ENCODE measurements around the gene ABHD6. TPM values are rescaled to one million over a fixed set of nuclear protein-coding genes. Genes with fewer than 3 reads are reported as not detected.

Gene ABHD6
- total RNA-seq, 2 experiments from 2014 or later: 4.1 to 5.0 TPM

DNA sequence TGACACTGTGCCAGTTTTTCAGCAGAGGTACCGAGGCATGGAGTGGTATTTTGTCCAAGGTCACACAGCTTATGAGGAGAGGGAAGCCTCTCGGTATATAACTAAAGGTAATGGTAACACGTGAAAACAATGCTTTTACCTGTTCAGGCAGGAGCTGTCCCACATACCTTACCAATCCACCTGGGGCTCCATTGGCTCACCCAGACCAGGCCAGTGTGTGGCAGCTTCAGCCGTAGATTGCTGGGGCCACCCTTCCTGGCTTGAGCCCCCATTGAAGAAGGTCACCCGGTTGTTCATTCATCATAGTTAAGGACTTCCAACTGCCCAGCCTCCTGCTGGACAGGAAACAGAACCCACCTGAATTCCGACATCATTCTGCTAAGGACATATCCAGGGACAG lies 59.3 kb downstream of the ABHD6 start:
- Mint-ChIP-seq H3K4me3 (no peak overlapping the region), H3K4me1 (no peaks in the 10 kb centered on the region), H3K27me3 (peaks cover 24% of the 10 kb centered on the region), H3K9me3 (peaks cover 8% of the 10 kb centered on the region), H3K27ac (no peak overlapping the region), H3K36me3 (ENCODE audit: low read depth) (no peaks in the 10 kb centered on the region)
- DNase-seq: no peak
- ChIA-PET CTCF (interaction anchor here (3.4 kb wide), 1 partner anchor 10 kb away, joined by 21 read pairs; the partner anchor contains the start of genes HTD2 and RPP14), POLR2A (no interaction called here)

DNA sequence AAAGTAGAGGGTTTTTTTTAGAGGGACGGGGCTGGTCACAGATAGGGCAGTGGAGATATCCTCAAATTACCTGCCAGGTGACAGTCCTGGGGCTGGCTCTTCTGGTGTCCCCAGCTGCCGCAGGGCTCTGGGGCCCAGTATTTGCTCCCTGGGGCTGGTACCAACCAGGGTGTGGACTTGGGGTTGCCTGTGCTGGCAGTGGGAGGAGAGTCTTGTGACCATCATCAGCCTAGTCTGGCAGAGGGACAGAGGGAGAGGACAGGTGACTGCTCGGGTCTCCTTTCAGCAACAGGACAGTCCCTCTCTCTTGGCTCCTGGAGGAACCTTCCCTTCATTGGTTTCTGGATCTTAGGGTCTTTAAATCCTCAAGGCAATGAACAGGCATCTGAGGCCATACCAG lies 60.6 kb downstream of the ABHD6 start:
- Mint-ChIP-seq H3K27me3 (peaks cover 32% of the 10 kb centered on the region), H3K4me3 (no peak overlapping the region), H3K9me3 (peaks cover 8% of the 10 kb centered on the region), H3K36me3 (ENCODE audit: low read depth) (no peaks in the 10 kb centered on the region), H3K27ac (no peak overlapping the region), H3K4me1 (no peaks in the 10 kb centered on the region)
- CTCF ChIA-PET: interaction anchor here (0.6 to 3.4 kb wide), 5 partner anchors 9 to 127 kb away, joined by 3 to 21 read pairs (median 3); partner anchors contain the start of genes HTD2 and RPP14
- POLR2A ChIA-PET: no interaction called here
- DNase-seq: no peak

- Mint-ChIP-seq H3K9me3 (peaks cover 8% of the 10 kb centered on the region), H3K27me3 (peaks cover 32% of the 10 kb centered on the region), H3K4me3 (no peak overlapping the region), H3K27ac (no peak overlapping the region), H3K4me1 (no peaks in the 10 kb centered on the region), H3K36me3 (ENCODE audit: low read depth) (no peaks in the 10 kb centered on the region)
- no peak for DNase-seq
- CTCF ChIA-PET: interaction anchor here (0.6 to 1.5 kb wide), 2 partner anchors 53 to 111 kb away, joined by 3 to 10 read pairs; no protein-coding TSS in a partner anchor
- POLR2A ChIA-PET: no interaction called here
These were observed 61.5 kb downstream of the ABHD6 start for GRCh38 chr3:58299075-58299474.

DNA sequence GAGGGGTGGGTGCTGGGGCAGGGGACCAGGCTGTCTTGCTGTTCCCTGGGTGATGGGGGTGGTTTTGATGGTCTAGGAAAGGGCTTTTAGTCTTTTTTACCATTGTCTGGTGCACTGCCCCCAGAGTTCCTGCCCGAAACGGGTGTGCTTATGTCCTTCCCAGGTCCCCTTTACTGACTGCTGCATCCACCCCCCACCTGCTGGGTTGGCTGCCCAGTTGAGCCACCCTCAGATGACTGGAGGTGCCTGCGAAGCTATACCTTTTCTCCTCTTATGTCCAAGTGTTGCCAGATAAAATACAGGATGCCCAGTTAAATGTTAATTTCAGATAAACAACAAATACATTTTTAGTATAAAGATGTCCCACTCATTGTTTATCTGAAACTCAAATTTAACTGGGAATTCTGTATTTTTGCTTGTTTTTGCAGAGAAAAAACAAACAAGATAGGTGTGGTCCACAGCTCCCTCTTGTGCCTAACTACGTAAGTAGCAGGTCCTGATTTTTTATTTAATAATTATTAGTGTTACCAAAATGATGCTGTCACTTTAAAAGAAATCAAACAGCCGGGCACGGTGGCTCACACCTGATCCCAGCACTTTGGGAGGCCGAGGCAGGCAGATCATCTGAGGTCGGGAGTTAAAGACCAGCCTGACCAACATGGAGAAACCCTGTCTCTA lies 62.4 kb downstream of the ABHD6 start:
- Mint-ChIP-seq H3K9me3 (peaks cover 8% of the 10 kb centered on the region), H3K4me3 (no peak overlapping the region), H3K4me1 (peaks cover under 1% of the 10 kb centered on the region), H3K27me3 (peaks cover 32% of the 10 kb centered on the region), H3K27ac (no peak overlapping the region), H3K36me3 (ENCODE audit: low read depth) (no peaks in the 10 kb centered on the region)
- ChIA-PET POLR2A (no interaction called here), CTCF (interaction anchor here (0.7 to 1.5 kb wide), 3 partner anchors 83 to 173 kb away, joined by 4 to 10 read pairs (median 4); no protein-coding TSS in a partner anchor)
- DNase-seq: no peak

- peak within 1 kb of the TSS; percentile 93 for H3K4me3 Mint-ChIP-seq
- ChIA-PET CTCF (interaction anchor here (0.7 to 4.8 kb wide), 57 partner anchors 9 to 326 kb away, joined by 3 to 26 read pairs (median 5); partner anchors contain the start of genes ABHD6, ACOX2 and KCTD6), POLR2A (interaction anchor here (0.7 to 0.8 kb wide), 2 partner anchors 109 to 155 kb away, joined by 3 read pairs; no protein-coding TSS in a partner anchor)
- peaks cover 14% of the 10 kb centered on the region for H3K36me3 Mint-ChIP-seq (ENCODE audit: low read depth)
- peak; percentile 99 for DNase-seq
- peak within 1 kb of the TSS; percentile 99 for H3K27ac Mint-ChIP-seq
- peaks cover 15% of the 10 kb centered on the region for H3K27me3 Mint-ChIP-seq
- peaks cover 4% of the 10 kb centered on the region for H3K9me3 Mint-ChIP-seq
- H3K4me1 Mint-ChIP-seq: peaks cover 35% of the 10 kb centered on the region
These were observed 68.5 kb downstream of the ABHD6 start, which contains the start of the genes HTD2 and RPP14 for GRCh38 chr3:58305882-58306711. TSS of gene HTD2 (plus strand) at chr3:58306520. CDS start at chr3:58317614, 11,094 bp downstream. TSS of gene RPP14 (plus strand) at chr3:58306245. CDS start at chr3:58310330, 4,085 bp downstream.

GRCh38 chr3:58307639-58308215 lies 70.1 kb downstream of the ABHD6 start:
- ChIA-PET POLR2A (no interaction called here), CTCF (interaction anchor here (0.5 to 4.8 kb wide), 25 partner anchors 9 to 1644 kb away, joined by 3 to 26 read pairs (median 7); partner anchors contain the start of genes ABHD6 and KCTD6)
- Mint-ChIP-seq H3K9me3 (no peaks in the 10 kb centered on the region), H3K4me1 (peaks cover 35% of the 10 kb centered on the region), H3K27ac (peak overlapping the region; percentile 99), H3K36me3 (ENCODE audit: low read depth) (peaks cover 25% of the 10 kb centered on the region), H3K27me3 (no peaks in the 10 kb centered on the region), H3K4me3 (peak overlapping the region; percentile 93)
- peak; percentile 58 for DNase-seq

GRCh38 chr3:58308728-58309127 lies 71.1 kb downstream of the ABHD6 start:
- no peak overlapping the region for H3K4me3 Mint-ChIP-seq
- H3K9me3 Mint-ChIP-seq: no peaks in the 10 kb centered on the region
- DNase-seq: no peak
- no peaks in the 10 kb centered on the region for H3K27me3 Mint-ChIP-seq
- H3K36me3 Mint-ChIP-seq (ENCODE audit: low read depth): peaks cover 33% of the 10 kb centered on the region
- peaks cover 35% of the 10 kb centered on the region for H3K4me1 Mint-ChIP-seq
- peak overlapping the region; percentile 73 for H3K27ac Mint-ChIP-seq
- ChIA-PET CTCF (interaction anchor here (1.3 to 4.8 kb wide), 6 partner anchors 12 to 225 kb away, joined by 3 to 21 read pairs (median 6); no protein-coding TSS in a partner anchor), POLR2A (no interaction called here)

GRCh38 chr3:58317811-58318210 lies 80.2 kb downstream of the ABHD6 start:
- peaks cover 47% of the 10 kb centered on the region for H3K36me3 Mint-ChIP-seq (ENCODE audit: low read depth)
- CTCF ChIA-PET: interaction anchor here (5.0 kb wide), 1 partner anchor 11 kb away, joined by 23 read pairs; the partner anchor contains the start of genes HTD2 and RPP14
- no peaks in the 10 kb centered on the region for H3K9me3 Mint-ChIP-seq
- H3K27me3 Mint-ChIP-seq: no peaks in the 10 kb centered on the region
- POLR2A ChIA-PET: no interaction called here
- DNase-seq: no peak
- no peak overlapping the region for H3K27ac Mint-ChIP-seq
- H3K4me3 Mint-ChIP-seq: no peak overlapping the region
- H3K4me1 Mint-ChIP-seq: peaks cover 2% of the 10 kb centered on the region

DNA sequence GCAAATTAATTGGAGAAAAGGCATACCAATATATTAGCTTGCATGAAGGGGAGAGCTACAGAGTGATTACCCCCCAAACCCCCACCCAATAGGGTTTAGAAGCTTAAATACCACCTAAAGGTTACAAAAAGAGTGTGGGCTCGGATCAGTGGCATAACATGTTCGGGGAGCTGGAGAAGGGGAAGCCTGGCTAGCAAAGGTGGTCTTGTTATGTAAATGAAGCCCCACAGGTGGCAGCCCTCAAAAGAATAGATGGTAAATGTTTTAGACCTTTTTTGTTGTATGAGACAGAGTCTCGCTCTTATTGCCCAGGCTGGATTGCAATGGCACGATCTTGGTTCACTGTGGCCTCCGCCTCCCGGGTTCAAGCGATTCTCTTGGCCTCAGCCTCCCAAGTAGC lies 84.2 kb downstream of the ABHD6 start:
- ChIA-PET CTCF (interaction anchor here (0.7 to 2.5 kb wide), 8 partner anchors 9 to 118 kb away, joined by 3 to 12 read pairs (median 4); partner anchors contain the start of genes HTD2 and RPP14), POLR2A (no interaction called here)
- no peak overlapping the region for H3K27ac Mint-ChIP-seq
- H3K27me3 Mint-ChIP-seq: no peaks in the 10 kb centered on the region
- no peaks in the 10 kb centered on the region for H3K9me3 Mint-ChIP-seq
- H3K36me3 Mint-ChIP-seq (ENCODE audit: low read depth): peaks cover 17% of the 10 kb centered on the region
- H3K4me1 Mint-ChIP-seq: peaks cover 27% of the 10 kb centered on the region
- no peak for DNase-seq
- H3K4me3 Mint-ChIP-seq: no peak overlapping the region

- Mint-ChIP-seq H3K36me3 (ENCODE audit: low read depth) (peaks cover 13% of the 10 kb centered on the region), H3K4me3 (no peak overlapping the region), H3K27ac (no peak overlapping the region), H3K4me1 (peaks cover 27% of the 10 kb centered on the region), H3K9me3 (no peaks in the 10 kb centered on the region), H3K27me3 (no peaks in the 10 kb centered on the region)
- ChIA-PET CTCF (interaction anchor here (0.6 to 2.5 kb wide), 6 partner anchors 11 to 143 kb away, joined by 3 to 12 read pairs (median 3); partner anchors contain the start of genes HTD2 and RPP14), POLR2A (no interaction called here)
- no peak for DNase-seq
These were observed 85.2 kb downstream of the ABHD6 start for GRCh38 chr3:58322793-58323192.

DNA sequence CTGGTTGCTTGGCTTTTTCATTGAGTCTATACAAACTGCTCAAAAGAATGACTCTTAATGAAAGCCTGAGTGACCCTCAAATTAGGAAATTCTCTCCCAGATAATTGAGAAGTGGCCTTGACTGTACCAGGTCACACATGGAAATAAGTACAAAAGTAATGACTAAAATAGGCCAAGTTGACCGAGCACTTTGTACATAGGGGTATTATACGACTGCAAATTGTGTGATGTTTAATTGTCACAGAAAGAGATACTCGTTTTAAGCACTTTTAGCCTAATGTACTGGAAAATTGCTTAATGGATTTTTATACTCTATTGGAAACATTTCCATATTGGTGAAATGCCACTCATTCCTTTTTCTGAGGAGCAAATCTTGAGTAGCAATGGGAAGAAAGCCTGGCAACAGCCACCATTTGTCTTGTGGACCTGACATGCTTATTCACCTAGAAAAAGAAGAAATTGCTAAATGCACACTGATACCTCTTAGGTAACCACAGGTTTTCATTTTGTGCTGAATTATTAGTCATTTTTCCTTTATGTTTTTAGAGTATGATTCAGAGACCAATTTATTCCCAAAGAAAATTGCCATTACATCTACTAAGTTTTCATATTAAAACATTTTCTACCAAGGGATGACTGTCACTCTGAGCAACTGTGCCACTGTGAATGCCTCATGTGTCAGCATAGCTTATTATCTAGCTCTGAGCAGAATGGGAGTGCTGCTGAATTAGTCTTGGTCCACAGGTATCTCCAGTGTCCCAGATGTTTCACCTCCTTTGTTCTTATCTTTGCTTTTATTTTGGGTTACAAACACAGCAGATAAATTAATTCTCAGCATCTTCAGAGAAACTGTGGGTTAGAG lies 86.2 kb downstream of the ABHD6 start:
- peak overlapping the region; percentile 69 for H3K27ac Mint-ChIP-seq
- no peak overlapping the region for H3K4me3 Mint-ChIP-seq
- DNase-seq: no peak
- CTCF ChIA-PET: interaction anchor here (0.6 to 2.5 kb wide), 6 partner anchors 9 to 168 kb away, joined by 3 to 12 read pairs (median 4); partner anchors contain the start of genes HTD2, KCTD6, PXK and RPP14
- H3K4me1 Mint-ChIP-seq: peaks cover 27% of the 10 kb centered on the region
- no peaks in the 10 kb centered on the region for H3K27me3 Mint-ChIP-seq
- POLR2A ChIA-PET: no interaction called here
- H3K9me3 Mint-ChIP-seq: no peaks in the 10 kb centered on the region
- peaks cover 6% of the 10 kb centered on the region for H3K36me3 Mint-ChIP-seq (ENCODE audit: low read depth)

Measured in activated CD4-positive, alpha-beta T cell treated with anti-CD3 and anti-CD28 coated beads, Interleukin-2, amount 10 ng/mL, durations not matched to agents 7 days and 5 days (primary cell).